Pancreas (tissue), 10 donors: ENCODE results near the gene POTEE. TPM values are rescaled to one million over a fixed set of nuclear protein-coding genes. Genes with fewer than 3 reads are reported as not detected.
"Not testable (repeated sequence)": the region's sequence is repeated elsewhere in the genome, so short reads cannot be mapped to it uniquely, and the experiment has no call there.

ENCODE experiments used
- ATAC-seq, 4 donors: fragments of 200-7000 bp; cut with Tn5 transposase; one replicate each; pipeline versions ENCODE4 v1.8.0 to v1.9.1; 2020; ENCODE audit warnings: mild to moderate bottlenecking in 4 of 4, moderate library complexity in 4 of 4
- DNase-seq, 6 donors: peaks; one replicate each; pipeline ENCODE4 v3.0.0-alpha.2; 2020
- FAIRE-seq: peaks from 2 replicates; lab custom pipeline; 2012; peaks lifted over from hg19 to GRCh38; lab: Jason Lieb, UNC
- H3K27ac ChIP-seq, 4 donors: fragments of 200-600 bp; sonication (generic); 1 replicate in 3 of 4; 2 replicates in 1 of 4; pipeline versions ENCODE4 v1.5.0 to v1.8.0; 2020
- H3K27me3 ChIP-seq, 4 donors: fragments of 200-600 bp; one replicate each; pipeline ENCODE4 v1.8.0; 2021
- H3K36me3 ChIP-seq, 3 donors: fragments of 200-600 bp; sonication (generic) in 1 of 3; one replicate each; pipeline versions ENCODE4 v1.5.0 to v1.8.0; 2020 to 2021
- H3K4me1 ChIP-seq, 3 donors: fragments of 200-600 bp; one replicate each; pipeline ENCODE4 v1.8.0; 2021
- H3K4me3 ChIP-seq, 4 donors: fragments of 200-600 bp; sonication (generic) in 2 of 4; one replicate each; pipeline versions ENCODE4 v1.5.0 to v1.8.0; 2020 to 2021
- H3K9me3 ChIP-seq, 4 donors: fragments of 200-600 bp; one replicate each; pipeline ENCODE4 v1.8.0; 2021
- CTCF ChIP-seq, 4 donors: fragments of 200-600 bp; sonication (generic) in 3 of 4; IDR thresholded peaks; one replicate each; pipeline versions ENCODE4 v1.5.0 to v1.8.0; 2021; ENCODE audit warnings: antibody characterized with exemption in 4 of 4
- WGBS, 2 donors: extraction: QIAGEN DNeasy Blood & Tissue Kit; methylation state at CpG; one replicate each; pipeline ENCODE4 v1.1.7; 2013; 5-methylcytosine and 5-hydroxymethylcytosine counted together
- intact Hi-C, 3 donors: fragments of 100-400 bp; cut with DNase I; formaldehyde crosslinking; loops; one replicate each; pipeline versions ENCODE4 v1.11.1 to v1.14.2; 2022
- polyA plus RNA-seq, 2 donors: library from polyadenylated mRNA; stranded (reverse); fragments of 200-250 nt; gene quantifications; one replicate each; pipeline ENCODE4 v1.2.3, GENCODE V29; 2013
- total RNA-seq, 6 donors: library from RNA; stranded (reverse); fragmentation: NEBNext Ultra II Directional in 4 of 6; extraction: Animal tissue kit (Norgen Biotek cat#: 25700) in 4 of 6; gene quantifications; one replicate each; pipeline versions ENCODE4 v1.2.1 to v1.2.4, GENCODE V29; 2021 to 2023
- donor health status: healthy with polysubstance abuse.
- donor health status: DM: no; HTN: no; CAD: no; lungs with moderate emphysema.
- donor health status: DM: no; HTN: no; CAD: no.
- donor health status: control.
- donor health status: control.
- donor health status: Bipolar disorder and iron deficiency.
- donor health status: DM: yes; HTN: yes; CAD: no.
- donor health status: DM: no; HTN: no; CAD: no.
- donor health status: DM: no; HTN: no; CAD: no.
- donor health status: DM: yes; HTN: yes; CAD: no.

The POTEE gene
- total RNA-seq = under 1 TPM in 2 of 6 donors, not detected in 4; 0.03 to 0.04 TPM
- under 1 TPM in 1 of 2 donors, not detected in 1; 0.02 TPM for polyA plus RNA-seq

- H3K9me3 ChIP-seq, H3K27ac ChIP-seq, FAIRE-seq, ATAC-seq, DNase-seq, intact Hi-C loops, H3K27me3 ChIP-seq, H3K4me1 ChIP-seq, H3K36me3 ChIP-seq, H3K4me3 ChIP-seq: not testable (repeated sequence)
- 86 to 89% methylated on average over 22 to 24 of the region's 33 CpGs for WGBS, 2 donors
Observed at GRCh38 chr2:131209030-131209772, at the start of gene POTEE. POTEE (plus strand) TSS chr2:131209536; CDS start chr2:131218403, 8,867 bp downstream.

- intact Hi-C loops, DNase-seq, ATAC-seq, H3K4me1 ChIP-seq, H3K27me3 ChIP-seq, H3K4me3 ChIP-seq, FAIRE-seq, H3K27ac ChIP-seq, H3K9me3 ChIP-seq, H3K36me3 ChIP-seq: not testable (repeated sequence)
- WGBS, 2 donors = 88 to 92% methylated on average over 5 of the region's 5 CpGs
Observed at GRCh38 chr2:131165562-131165961, 43.8 kb upstream of the POTEE start.

DNA sequence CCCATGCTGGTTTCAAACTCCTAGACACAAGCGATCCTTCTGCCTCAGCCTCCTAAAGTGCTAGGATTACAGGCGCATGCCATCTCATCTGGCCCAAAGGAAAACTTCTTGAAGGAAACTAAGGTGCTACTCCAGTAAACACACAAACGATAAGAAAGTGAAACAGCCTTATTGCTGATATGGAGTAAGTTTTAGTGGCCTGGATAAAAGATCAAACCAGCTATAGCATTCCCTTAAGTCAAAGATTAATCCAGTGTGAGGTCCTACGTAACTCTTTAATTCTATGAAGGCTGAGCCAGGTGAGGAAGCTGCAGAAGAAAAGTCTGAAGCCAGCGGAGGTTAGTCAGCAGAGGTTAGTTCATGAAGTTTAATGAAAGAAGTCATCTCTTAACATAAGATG, 40.8 kb upstream of the POTEE start:
- TF ChIP-seq CTCF (IDR thresholded peaks at IDR 0.05) = no peak
- Histone ChIP-seq H3K27ac (no peak overlapping the region), H3K4me3 (no peak overlapping the region), H3K27me3 (no peaks in the 10 kb centered on the region), H3K36me3 (no peaks in the 10 kb centered on the region), H3K4me1 (no peaks in the 10 kb centered on the region), H3K9me3 (no peaks in the 10 kb centered on the region)
- no peak for ATAC-seq
- intact Hi-C loops = no loop called here
- 69% methylated on average over 5 of the region's 5 CpGs for WGBS, 2 donors
- no peak for DNase-seq
- FAIRE-seq = no peak

DNA sequence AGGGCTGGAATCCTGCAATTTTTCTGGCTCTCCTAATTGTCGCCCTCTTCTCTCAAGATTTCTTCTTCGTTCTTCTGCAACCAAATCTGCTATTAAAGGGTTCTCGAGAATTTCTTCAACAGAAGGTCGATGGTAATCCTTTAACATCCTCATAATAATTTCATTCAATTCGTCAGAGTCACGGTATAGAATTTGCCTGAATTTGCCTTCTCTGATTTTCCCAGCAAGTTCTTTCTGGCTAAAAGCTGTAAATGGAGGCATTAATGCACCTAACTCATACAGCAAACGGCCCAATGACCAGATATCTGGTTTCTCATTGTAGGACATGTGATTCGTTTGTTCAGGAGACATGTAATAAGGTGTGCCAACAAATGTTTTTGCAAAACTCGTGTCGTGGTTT, 31.3 kb upstream of the POTEE start:
- H3K36me3 ChIP-seq, DNase-seq, ATAC-seq, intact Hi-C loops, H3K9me3 ChIP-seq, H3K27ac ChIP-seq, H3K4me3 ChIP-seq, FAIRE-seq, H3K4me1 ChIP-seq, H3K27me3 ChIP-seq: not testable (repeated sequence)
- WGBS, 2 donors = 51 to 63% methylated on average over 10 of the region's 10 CpGs

- H3K36me3 ChIP-seq, H3K27me3 ChIP-seq, H3K4me1 ChIP-seq, ATAC-seq, DNase-seq, H3K27ac ChIP-seq, H3K9me3 ChIP-seq, intact Hi-C loops, H3K4me3 ChIP-seq, FAIRE-seq: not testable (repeated sequence)
- WGBS, 2 donors = 71 to 80% methylated on average over 15 of the region's 15 CpGs
Observed at GRCh38 chr2:131178721-131179418, 30.5 kb upstream of the POTEE start.

DNA sequence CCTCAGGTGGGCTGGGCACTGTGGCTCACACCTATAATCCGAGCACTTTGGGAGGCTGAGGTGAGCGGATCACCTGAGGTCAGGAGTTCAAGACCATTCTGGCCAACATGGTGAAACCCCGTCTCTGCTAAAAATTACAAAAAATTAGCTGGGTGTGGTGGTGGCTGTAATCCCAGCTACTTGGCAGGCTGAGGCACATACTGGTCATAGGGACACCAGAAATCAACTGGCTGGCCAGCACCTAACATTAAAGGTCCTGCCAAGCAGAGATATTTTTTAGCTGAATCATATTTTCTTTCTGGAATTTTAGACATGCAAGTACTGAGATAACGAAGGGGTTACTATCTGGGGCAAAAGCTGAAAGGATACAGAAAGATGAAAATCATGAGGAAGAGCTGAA, 27.9 kb upstream of the POTEE start:
- intact Hi-C loops, H3K36me3 ChIP-seq, DNase-seq, H3K4me1 ChIP-seq, H3K9me3 ChIP-seq, H3K27ac ChIP-seq, FAIRE-seq, ATAC-seq, H3K4me3 ChIP-seq, H3K27me3 ChIP-seq: not testable (repeated sequence)
- WGBS, 2 donors = 66 to 67% methylated on average over 4 of the region's 4 CpGs

GRCh38 chr2:131193421-131193820, 15.9 kb upstream of the POTEE start:
- H3K4me3 ChIP-seq, H3K27me3 ChIP-seq, H3K36me3 ChIP-seq, ATAC-seq, H3K9me3 ChIP-seq, DNase-seq, H3K27ac ChIP-seq, intact Hi-C loops, H3K4me1 ChIP-seq, FAIRE-seq: not testable (repeated sequence)
- 20% methylated on average over 3 of the region's 3 CpGs for WGBS, 2 donors

GRCh38 chr2:131196186-131196585, 13.2 kb upstream of the POTEE start:
- H3K27me3 ChIP-seq, H3K36me3 ChIP-seq, H3K4me1 ChIP-seq, H3K27ac ChIP-seq, H3K4me3 ChIP-seq, ATAC-seq, H3K9me3 ChIP-seq, intact Hi-C loops, FAIRE-seq, DNase-seq: not testable (repeated sequence)
- 57 to 62% methylated on average over 2 of the region's 2 CpGs for WGBS, 2 donors
